DOHH2 (cell line): Measurements from ENCODE around the gene ERC2.

Experiments used
- H3F3A ChIP-seq: fragments of 200-600 bp; sonication (generic), shearing (Covaris generic); 2 replicates; pipeline ENCODE4 v1.6.0; 2016; ENCODE audit warnings: antibody characterized with exemption, mild to moderate bottlenecking; ENCODE audit not compliant: control insufficient read depth, insufficient read depth
- H3K27ac ChIP-seq: fragments of 200-600 bp; sonication (generic); 2 replicates; pipeline ENCODE4 v1.5.1; 2014; ENCODE audit warnings: low read depth, mild to moderate bottlenecking, low read length, moderate library complexity
- H3K27me3 ChIP-seq: fragments of 200-600 bp; sonication (generic); 2 replicates; pipeline ENCODE4 v1.6.1; 2014; ENCODE audit warnings: mild to moderate bottlenecking, low read length, mixed read lengths; ENCODE audit not compliant: control insufficient read depth
- H3K36me3 ChIP-seq: fragments of 200-600 bp; sonication (generic); 2 replicates; pipeline ENCODE4 v1.6.1; 2014; ENCODE audit warnings: mild to moderate bottlenecking, low read length, moderate library complexity, mixed read lengths; ENCODE audit not compliant: control insufficient read depth
- H3K4me1 ChIP-seq: fragments of 200-600 bp; sonication (generic); 2 replicates; pipeline ENCODE4 v1.6.1; 2014; ENCODE audit warnings: mild to moderate bottlenecking, low read length, mixed read lengths; ENCODE audit not compliant: control insufficient read depth
- H3K4me2 ChIP-seq: fragments of 200-600 bp; sonication (generic); 2 replicates; pipeline ENCODE4 v1.6.0; 2014; ENCODE audit warnings: mild to moderate bottlenecking, low read length, moderate library complexity
- H3K4me3 ChIP-seq: fragments of 200-600 bp; sonication (generic); 2 replicates; pipeline ENCODE4 v1.5.1; 2014; ENCODE audit warnings: mild to moderate bottlenecking, low read length, mixed read lengths
- H3K79me2 ChIP-seq: fragments of 200-600 bp; sonication (generic); 2 replicates; pipeline ENCODE4 v1.6.1; 2014; ENCODE audit warnings: mild to moderate bottlenecking, low read length, mixed read lengths; ENCODE audit not compliant: control insufficient read depth
- H3K9me2 ChIP-seq: fragments of 200-600 bp; sonication (generic); replicated peaks from 2 replicates; pipeline ENCODE4 v1.6.1; 2014; ENCODE audit warnings: mild to moderate bottlenecking, low read length, mixed read lengths; ENCODE audit not compliant: control insufficient read depth
- H3K9me3 ChIP-seq: fragments of 200-600 bp; sonication (generic); 2 replicates; pipeline ENCODE4 v1.6.1; 2014; ENCODE audit warnings: antibody characterized with exemption, low read length, mixed read lengths; ENCODE audit not compliant: control insufficient read depth, insufficient read depth
- H4K20me1 ChIP-seq: fragments of 200-600 bp; sonication (generic); 2 replicates; pipeline ENCODE4 v1.6.0; 2014; ENCODE audit warnings: low read depth, mild to moderate bottlenecking, antibody characterized with exemption, low read length, moderate library complexity; ENCODE audit not compliant: control insufficient read depth, insufficient read depth
- EZH2phosphoT487 ChIP-seq: fragments of 200-600 bp; sonication (generic); IDR thresholded peaks from 2 replicates; pipeline ENCODE4 v1.6.1; 2017; ENCODE audit warnings: borderline replicate concordance, mild to moderate bottlenecking, antibody characterized with exemption, low read length, moderate library complexity, mixed read lengths
- TF ChIP-seq, protein P1 (sequence below): fragments of 200-600 bp; sonication (generic); IDR thresholded peaks from one replicate; pipeline ENCODE4 v1.5.1; 2014; ENCODE audit warnings: antibody characterized with exemption, mild to moderate bottlenecking, low read depth, low read length; ENCODE audit not compliant: poor library complexity, severe bottlenecking

The ERC2 gene

DNA sequence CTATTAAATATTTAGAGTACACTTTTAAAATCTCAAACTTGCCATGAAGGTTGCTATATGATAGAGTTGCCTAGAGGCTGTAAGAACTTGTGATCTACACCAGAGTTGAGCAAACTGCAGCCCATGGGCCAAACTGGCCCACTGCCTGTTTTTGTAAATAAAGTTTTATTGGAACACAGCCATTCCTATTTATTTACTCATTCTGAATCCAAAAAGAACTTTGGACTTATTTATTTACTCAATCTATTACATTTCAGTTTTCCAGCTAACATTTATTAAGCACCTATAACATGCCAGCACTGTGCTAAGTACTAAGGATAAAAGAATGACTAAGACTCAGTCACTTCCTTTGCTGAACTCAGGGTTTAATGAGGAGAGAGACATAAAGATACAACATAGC, 403.6 kb downstream of the ERC2 start:
- Histone ChIP-seq H3K4me2 (no peak overlapping the region), H3K36me3 (no peaks in the 10 kb centered on the region), H3K4me1 (no peaks in the 10 kb centered on the region), H3K79me2 (no peaks in the 10 kb centered on the region), H3K27ac (no peak overlapping the region), H4K20me1 (no peaks in the 10 kb centered on the region), H3K4me3 (no peak overlapping the region), H3K9me3 (no peaks in the 10 kb centered on the region), H3K9me2 (no peaks in the 10 kb centered on the region), H3K27me3 (no peaks in the 10 kb centered on the region), H3F3A (no peaks in the 10 kb centered on the region)
- TF ChIP-seq, protein P1, sequence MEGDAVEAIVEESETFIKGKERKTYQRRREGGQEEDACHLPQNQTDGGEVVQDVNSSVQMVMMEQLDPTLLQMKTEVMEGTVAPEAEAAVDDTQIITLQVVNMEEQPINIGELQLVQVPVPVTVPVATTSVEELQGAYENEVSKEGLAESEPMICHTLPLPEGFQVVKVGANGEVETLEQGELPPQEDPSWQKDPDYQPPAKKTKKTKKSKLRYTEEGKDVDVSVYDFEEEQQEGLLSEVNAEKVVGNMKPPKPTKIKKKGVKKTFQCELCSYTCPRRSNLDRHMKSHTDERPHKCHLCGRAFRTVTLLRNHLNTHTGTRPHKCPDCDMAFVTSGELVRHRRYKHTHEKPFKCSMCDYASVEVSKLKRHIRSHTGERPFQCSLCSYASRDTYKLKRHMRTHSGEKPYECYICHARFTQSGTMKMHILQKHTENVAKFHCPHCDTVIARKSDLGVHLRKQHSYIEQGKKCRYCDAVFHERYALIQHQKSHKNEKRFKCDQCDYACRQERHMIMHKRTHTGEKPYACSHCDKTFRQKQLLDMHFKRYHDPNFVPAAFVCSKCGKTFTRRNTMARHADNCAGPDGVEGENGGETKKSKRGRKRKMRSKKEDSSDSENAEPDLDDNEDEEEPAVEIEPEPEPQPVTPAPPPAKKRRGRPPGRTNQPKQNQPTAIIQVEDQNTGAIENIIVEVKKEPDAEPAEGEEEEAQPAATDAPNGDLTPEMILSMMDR = no peak
- TF ChIP-seq EZH2phosphoT487 = no peak

DNA sequence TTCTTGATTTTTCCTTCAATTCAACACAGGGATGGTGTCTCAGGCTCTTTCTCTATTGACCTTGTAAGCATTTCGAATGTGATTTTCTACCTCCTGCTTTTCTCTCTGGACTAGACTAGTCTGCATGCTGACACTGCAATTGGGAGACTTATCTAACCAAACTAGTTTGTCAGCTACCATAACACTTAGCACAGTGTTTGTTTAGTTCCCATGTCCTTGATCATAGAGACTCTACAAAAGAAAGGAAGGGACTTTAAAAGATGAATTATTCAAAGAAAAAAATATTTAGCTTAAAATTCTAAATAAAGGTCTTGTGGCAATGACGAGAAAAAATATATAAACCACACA, 407.0 kb downstream of the ERC2 start:
- H3F3A ChIP-seq = no peaks in the 10 kb centered on the region
- no peaks in the 10 kb centered on the region for H3K4me1 ChIP-seq
- no peak for TF ChIP-seq EZH2phosphoT487
- TF ChIP-seq, protein P1 = no peak
- H3K27ac ChIP-seq = no peak overlapping the region
- H3K27me3 ChIP-seq = no peaks in the 10 kb centered on the region
- H3K4me2 ChIP-seq = no peak overlapping the region
- no peaks in the 10 kb centered on the region for H3K9me2 ChIP-seq
- no peaks in the 10 kb centered on the region for H4K20me1 ChIP-seq
- H3K36me3 ChIP-seq = no peaks in the 10 kb centered on the region
- H3K79me2 ChIP-seq = no peaks in the 10 kb centered on the region
- H3K9me3 ChIP-seq = no peaks in the 10 kb centered on the region
- H3K4me3 ChIP-seq = no peak overlapping the region

DNA sequence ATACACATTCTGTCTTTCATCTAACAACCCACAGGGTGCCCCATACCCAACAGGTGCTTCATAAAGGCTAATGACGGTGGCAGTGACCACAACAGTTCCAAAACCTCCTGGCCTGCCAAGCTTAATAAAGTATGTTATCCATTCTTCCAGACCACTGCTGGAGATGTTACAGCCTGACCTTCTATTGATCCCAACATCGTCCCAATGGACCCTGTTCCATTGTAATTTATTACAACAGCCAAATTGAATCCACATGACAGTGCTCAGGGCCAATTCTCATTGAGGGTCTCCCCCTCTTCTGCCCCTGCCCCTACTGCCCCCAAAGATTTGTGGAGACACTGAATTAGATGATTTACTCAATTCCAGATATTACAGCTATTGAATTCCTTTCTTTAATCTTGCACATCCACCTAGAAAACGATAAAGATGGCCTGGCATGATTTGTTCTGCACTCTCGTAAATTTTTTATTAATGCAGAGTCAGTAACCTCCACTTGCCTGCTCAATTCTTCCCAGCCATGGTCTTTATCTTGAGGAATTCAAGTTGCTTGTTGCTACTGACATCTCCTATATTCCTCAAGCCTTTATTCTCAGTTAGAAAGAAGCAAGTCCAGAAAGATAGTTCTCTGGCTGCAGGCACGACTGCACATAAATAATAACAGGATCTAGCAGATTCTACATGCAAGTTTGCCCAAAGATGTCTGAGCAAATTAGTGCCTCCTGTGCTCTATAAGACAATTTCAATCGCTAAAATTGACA, 407.6 kb downstream of the ERC2 start:
- no peaks in the 10 kb centered on the region for H4K20me1 ChIP-seq
- no peak overlapping the region for H3K27ac ChIP-seq
- no peaks in the 10 kb centered on the region for H3K36me3 ChIP-seq
- no peak overlapping the region for H3K4me2 ChIP-seq
- H3K79me2 ChIP-seq = no peaks in the 10 kb centered on the region
- TF ChIP-seq, protein P1 = no peak
- TF ChIP-seq EZH2phosphoT487 = no peak
- no peak overlapping the region for H3K4me3 ChIP-seq
- H3K4me1 ChIP-seq = no peaks in the 10 kb centered on the region
- no peaks in the 10 kb centered on the region for H3K27me3 ChIP-seq
- H3K9me3 ChIP-seq = no peaks in the 10 kb centered on the region
- H3K9me2 ChIP-seq = no peaks in the 10 kb centered on the region
- H3F3A ChIP-seq = no peaks in the 10 kb centered on the region
